Stimulated activated CD8-positive, alpha-beta memory T cell treated with anti-CD3 and anti-CD28 coated beads, Interleukin-15, amount 100 ng/mL, for 1 hour (primary cell): ENCODE results near the gene SLC35A3.
"Not testable (repeated sequence)": the region's sequence is repeated elsewhere in the genome, so short reads cannot be mapped to it uniquely, and the experiment has no call there.

ENCODE experiments used
- DNase-seq: peaks from one replicate; pipeline ENCODE4 v3.0.0-alpha.2; 2020; ENCODE audit warnings: low read depth

Gene SLC35A3

GRCh38 chr1:99969729-99970621, at the start of gene SLC35A3:
Gene SLC35A3 (plus strand): TSS chr1:99969996. CDS start chr1:99993555, 23,559 bp downstream.
- peak; percentile 54 for DNase-seq

GRCh38 chr1:99934801-99935200, 35.0 kb upstream of the SLC35A3 start:
- no peak for DNase-seq

- DNase-seq, result no peak
Measured at GRCh38 chr1:99935534-99935933, 34.3 kb upstream of the SLC35A3 start.

- no peak for DNase-seq
Measured at GRCh38 chr1:99936071-99936470, 33.7 kb upstream of the SLC35A3 start.

GRCh38 chr1:99942723-99943122, 27.1 kb upstream of the SLC35A3 start:
- DNase-seq, result no peak

GRCh38 chr1:99943223-99943794, 26.5 kb upstream of the SLC35A3 start:
- DNase-seq, result no peak

GRCh38 chr1:99944192-99944591, 25.6 kb upstream of the SLC35A3 start:
- DNase-seq, result no peak

- DNase-seq, result no peak
Measured at GRCh38 chr1:99945174-99945573, 24.6 kb upstream of the SLC35A3 start.

- DNase-seq, result no peak
Measured at GRCh38 chr1:99950486-99950885, 19.3 kb upstream of the SLC35A3 start.

GRCh38 chr1:99952522-99952921, 17.3 kb upstream of the SLC35A3 start:
- no peak for DNase-seq

GRCh38 chr1:99955375-99955774, 14.4 kb upstream of the SLC35A3 start:
- DNase-seq, result no peak

GRCh38 chr1:99956755-99957154, 13.0 kb upstream of the SLC35A3 start:
- no peak for DNase-seq

GRCh38 chr1:99957818-99958217, 12.0 kb upstream of the SLC35A3 start:
- DNase-seq, result no peak

- DNase-seq, result not testable (repeated sequence)
Measured at GRCh38 chr1:99959189-99959705, 10.5 kb upstream of the SLC35A3 start.

- DNase-seq, result not testable (repeated sequence)
Measured at GRCh38 chr1:99960260-99960659, 9.5 kb upstream of the SLC35A3 start.

- no peak for DNase-seq
Measured at GRCh38 chr1:99963041-99963795, 6.6 kb upstream of the SLC35A3 start.

GRCh38 chr1:99964806-99965205, 5.0 kb upstream of the SLC35A3 start:
- no peak for DNase-seq

- DNase-seq, result no peak
Measured at GRCh38 chr1:99965646-99966375, 4.0 kb upstream of the SLC35A3 start.

- no peak for DNase-seq
Measured at GRCh38 chr1:99968214-99968613, 1.6 kb upstream of the SLC35A3 start.

GRCh38 chr1:99969260-99969728, 502 bp upstream of the SLC35A3 start:
- DNase-seq, result peak; percentile 0

- DNase-seq, result no peak
Measured at GRCh38 chr1:99970713-99971255, 988 bp downstream of the SLC35A3 start.
